GM13977 (cell line): ENCODE results near the gene FSIP1.

ENCODE experiments used
- DNase-seq: peaks from one replicate; pipeline ENCODE4 v3.0.0; 2012; ENCODE audit warnings: low spot score
- CTCF ChIP-seq: IDR thresholded peaks from 2 replicates; pipeline ENCODE4 v1.5.1; 2012; ENCODE audit warnings: mild to moderate bottlenecking, control low read depth; ENCODE audit not compliant: insufficient read depth; ENCODE audit errors: extremely low read depth, missing control alignments
- in situ Hi-C: fragments of 300-500 bp; cut with MboI; formaldehyde crosslinking; loops from one replicate; pipeline ENCODE4 v1.12.0; 2022; ENCODE audit warnings: low sequenced_read_pairs, low pct_unique_long_range_greater_than_20kb, mixed read lengths, inconsistent platforms; ENCODE audit not compliant: unreplicated experiment

Gene FSIP1

DNA sequence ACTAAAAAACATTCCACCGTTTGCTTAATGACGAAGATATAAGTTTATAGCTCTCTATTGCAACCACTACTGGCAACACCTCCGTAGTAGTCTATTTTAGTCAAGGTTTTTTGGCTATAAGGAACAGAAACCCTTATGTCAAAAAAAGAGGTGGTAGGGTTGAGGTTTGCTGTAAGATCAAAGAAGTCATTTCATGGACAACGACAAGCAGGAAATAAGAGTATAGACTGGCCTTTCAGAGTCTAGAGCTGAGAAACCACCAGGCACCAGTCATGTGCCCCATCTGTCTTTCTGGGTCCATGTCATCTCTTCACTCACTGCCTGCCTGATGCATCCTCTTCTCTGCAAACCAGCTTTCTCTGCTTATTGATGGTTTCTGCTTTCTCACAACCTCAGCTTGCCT is 159.1 kb downstream of the FSIP1 start:
- in situ Hi-C loops: no loop called here
- peak; percentile 45 for DNase-seq
- TF ChIP-seq CTCF: no peak

GRCh38 chr15:39622660-39623516 is 159.8 kb downstream of the FSIP1 start:
- in situ Hi-C loops: no loop called here
- TF ChIP-seq CTCF: no peak
- DNase-seq: no peak

DNA sequence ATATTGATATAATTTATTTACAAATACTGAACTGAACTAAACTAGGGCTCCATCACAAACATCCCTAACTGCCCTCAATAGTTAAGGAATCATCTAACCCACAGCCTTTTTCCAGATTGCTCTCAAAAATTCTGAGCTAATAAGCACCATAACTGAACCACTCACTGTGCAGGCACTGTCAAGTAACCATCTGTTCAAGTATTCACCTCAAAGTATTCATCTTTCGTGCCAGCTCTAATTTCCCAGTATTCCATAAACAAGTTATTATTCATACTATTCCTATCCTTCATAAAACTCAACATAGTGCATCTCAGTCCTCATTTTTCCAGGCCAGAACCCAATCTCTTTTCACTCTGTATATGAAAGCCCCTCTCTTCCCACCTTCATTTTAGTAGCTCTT is 160.7 kb downstream of the FSIP1 start:
- DNase-seq: no peak
- no peak for TF ChIP-seq CTCF
- in situ Hi-C loops: no loop called here

- in situ Hi-C loops: no loop called here
- no peak for DNase-seq
Measured at GRCh38 chr15:39621210-39621609, 161.4 kb downstream of the FSIP1 start.

DNA sequence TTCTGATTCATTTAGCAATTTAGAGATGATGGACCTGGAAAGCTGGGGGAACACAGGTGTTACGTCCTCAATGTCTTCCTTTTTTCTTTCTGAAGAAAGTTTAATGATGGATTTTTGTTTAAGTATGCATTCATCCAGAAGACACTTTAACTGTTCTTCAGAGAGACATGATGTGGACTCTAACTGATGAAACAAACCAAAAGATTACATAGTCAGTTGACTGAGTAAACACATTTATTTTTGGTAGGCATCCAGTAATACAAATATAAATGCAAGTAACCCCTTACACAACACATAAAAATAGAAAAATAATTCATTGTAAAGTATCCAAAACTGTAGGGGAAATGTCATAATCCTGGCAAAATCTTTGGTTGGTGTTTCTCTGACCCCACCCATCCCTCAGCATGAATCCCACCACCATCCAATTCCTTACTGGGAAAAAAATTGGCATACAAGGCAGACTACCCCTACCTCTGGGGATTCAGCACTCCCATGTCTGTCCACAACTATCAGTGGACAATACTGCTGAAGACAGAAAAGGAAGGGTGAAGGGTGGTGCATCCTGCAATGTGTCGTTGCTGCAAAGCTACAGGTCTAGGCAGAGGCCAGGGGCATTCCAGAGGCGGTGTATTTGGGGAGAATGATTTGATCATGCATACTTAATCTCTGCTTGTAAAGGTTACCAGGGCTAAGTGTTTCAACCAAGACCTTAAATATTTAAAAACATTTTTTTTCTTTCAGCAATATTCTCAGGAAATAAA is 164.4 kb downstream of the FSIP1 start:
- no peak for TF ChIP-seq CTCF
- no peak for DNase-seq
- in situ Hi-C loops: no loop called here

More at GRCh38 chr15:39621210-39621609, 161.4 kb downstream of the FSIP1 start:
- no peak for TF ChIP-seq CTCF

GRCh38 chr15:39616731-39617455 is 165.7 kb downstream of the FSIP1 start:
- DNase-seq: no peak
- in situ Hi-C loops: no loop called here
- no peak for TF ChIP-seq CTCF
